ENCODE data around the gene AGMO.
A peak's percentile ranks its signal among the peaks of the same experiment; 100 is the strongest.
"Not testable (repeated sequence)": the region's sequence is repeated elsewhere in the genome, so short reads cannot be mapped to it uniquely, and the experiment has no call there.

Gene AGMO

DNA sequence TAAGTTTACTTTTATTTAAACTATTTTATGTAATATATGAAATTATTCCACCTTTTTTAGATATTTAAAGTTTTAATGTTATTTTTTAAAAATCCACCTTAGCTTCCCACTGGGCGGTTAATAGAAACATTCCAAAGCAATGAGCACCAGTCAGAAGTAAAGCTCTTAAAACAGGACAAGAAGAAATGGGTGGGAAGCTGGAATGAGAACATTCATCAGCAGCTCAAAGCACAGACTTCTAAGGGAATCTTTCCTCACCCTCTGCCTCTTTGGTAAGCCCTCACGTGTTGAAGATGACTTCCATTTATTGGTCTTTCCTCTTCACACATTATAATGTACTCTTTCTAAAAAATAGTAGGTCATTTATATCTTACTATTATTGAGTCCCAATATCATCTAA, 3.1 kb downstream of the AGMO start:
- no peak for DNase-seq

DNA sequence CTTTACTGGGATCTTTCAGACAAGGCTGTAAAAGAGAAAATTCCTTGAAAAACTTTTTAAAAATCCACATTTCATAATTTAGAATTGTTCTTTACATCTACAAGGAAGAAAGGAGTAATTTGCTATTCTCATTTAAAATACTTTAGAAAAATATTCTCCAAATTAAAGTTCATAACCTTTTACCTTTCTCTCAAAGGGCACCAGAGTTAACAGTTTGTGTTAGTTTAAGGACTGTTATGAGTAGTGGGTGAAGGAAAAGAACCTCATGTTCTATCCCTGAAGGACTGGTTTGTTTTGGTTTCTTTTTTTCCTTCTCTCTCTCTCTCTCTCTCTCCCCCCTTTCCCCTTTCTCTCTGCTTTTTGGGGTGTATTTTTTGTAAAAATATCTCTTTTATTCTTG, 4.1 kb downstream of the AGMO start:
- DNase-seq = peak in 1 of 2 experiments; percentile 24

GRCh38 chr7:15557186-15557585, 4.6 kb downstream of the AGMO start:
- peak; percentile 21 to 71 for DNase-seq

GRCh38 chr7:15556339-15557105, 5.3 kb downstream of the AGMO start:
- DNase-seq = peak in 1 of 2 experiments; percentile 60

DNA sequence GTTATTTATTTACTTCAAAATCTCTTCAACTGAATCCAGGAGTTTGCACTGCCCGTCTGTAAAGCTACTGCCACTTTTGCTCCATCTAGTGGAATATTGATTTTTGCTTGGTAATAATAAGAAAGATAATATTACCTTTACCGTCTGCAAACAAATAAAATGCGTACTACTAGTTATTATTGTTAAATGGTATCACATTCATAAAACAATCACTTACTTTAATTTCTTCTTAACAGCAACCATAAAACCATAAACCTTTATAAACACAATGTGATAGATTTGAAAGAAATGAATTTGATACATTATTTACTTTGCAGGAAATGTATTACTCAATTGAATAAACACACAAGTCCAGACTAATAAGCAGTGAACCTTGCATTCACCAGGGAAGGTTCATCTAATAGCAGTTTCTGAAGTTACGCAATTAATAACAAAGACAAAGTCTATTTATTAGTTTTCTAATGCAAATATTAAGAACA, 6.4 kb downstream of the AGMO start:
- DNase-seq = peak; percentile 57 to 81

- peak in 1 of 2 experiments; percentile 31 for DNase-seq
Measured at GRCh38 chr7:15554744-15555143, 7.1 kb downstream of the AGMO start.

- DNase-seq = no peak
Measured at GRCh38 chr7:15554081-15554480, 7.7 kb downstream of the AGMO start.

- not testable (repeated sequence) for DNase-seq
Measured at GRCh38 chr7:15547320-15547719, 14.5 kb downstream of the AGMO start.

DNA sequence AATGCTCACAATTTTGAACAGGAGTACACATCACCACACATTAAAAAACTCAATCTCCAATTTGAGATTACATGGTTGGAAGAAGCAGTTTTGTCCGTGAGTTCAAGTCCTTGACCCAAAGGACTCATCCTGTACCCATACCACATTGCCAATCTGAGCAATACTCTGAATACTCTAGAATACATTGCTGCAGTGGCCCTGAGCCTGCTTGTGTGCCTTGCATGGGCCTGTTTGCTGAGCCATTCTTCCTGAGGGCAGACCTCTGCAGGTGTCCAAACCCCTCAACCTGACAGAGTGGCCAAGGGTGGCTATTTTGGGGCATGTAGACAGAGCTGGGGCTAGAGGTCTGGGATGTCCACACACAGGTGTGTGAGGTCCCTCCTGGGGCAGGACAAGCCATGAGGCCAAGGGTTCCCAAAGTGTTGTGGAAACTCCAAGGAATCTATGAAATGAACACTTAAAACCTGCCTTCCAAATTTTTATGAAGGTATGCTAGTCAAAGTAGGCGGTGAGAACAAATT, 15.5 kb downstream of the AGMO start:
- DNase-seq = no peak

DNA sequence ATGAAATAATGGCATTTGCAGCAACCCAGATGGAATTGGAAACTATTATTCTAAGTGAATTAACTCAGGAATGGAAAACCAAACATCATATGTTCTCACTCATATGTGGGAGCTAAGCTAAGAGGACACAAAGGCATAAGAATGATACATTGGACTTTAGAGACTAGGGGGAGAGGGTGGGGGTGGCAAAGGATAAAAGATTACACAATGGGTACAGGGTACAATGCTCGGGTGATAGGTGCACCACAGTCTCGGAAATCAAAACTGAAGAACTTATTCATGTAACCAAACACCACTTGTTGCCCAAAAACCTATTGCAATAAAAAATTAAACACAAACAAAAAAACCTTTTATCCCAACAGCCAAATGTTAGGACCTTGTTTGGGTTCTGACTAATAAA, 17.8 kb downstream of the AGMO start:
- no peak for DNase-seq

GRCh38 chr7:15543256-15543655, 18.6 kb downstream of the AGMO start:
- no peak for DNase-seq

GRCh38 chr7:15527648-15528047, 34.2 kb downstream of the AGMO start:
- DNase-seq = no peak

DNA sequence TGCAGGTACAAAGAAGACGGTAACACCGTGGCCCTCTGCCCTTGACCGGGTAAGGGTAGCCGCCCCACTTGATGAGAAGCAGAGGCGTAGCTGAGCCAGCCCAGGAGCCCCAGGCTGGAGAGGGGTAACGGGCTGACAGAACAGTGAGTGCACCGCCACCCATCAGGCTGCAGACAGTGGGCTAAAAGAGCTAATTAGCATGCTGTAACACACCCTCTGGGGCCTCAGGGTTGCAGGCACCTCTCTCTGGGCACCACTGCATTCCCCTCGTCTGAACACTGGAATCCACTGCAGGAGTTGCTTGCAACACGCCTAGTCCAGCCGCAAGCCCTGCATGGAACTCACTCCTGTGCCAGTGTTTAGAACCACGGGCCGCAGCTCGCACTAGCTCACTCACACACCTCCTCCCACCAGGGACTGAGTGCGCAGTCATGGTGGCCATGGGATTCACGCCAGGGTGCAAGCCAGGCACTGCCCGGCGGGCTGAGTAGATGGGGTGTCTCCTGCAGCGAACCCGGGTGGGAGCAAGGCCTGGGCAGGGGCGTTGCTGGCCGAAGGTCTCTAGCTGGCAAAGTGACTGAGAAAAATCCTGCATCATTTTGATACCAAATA, 36.1 kb downstream of the AGMO start:
- DNase-seq = no peak

GRCh38 chr7:15524077-15524476, 37.7 kb downstream of the AGMO start:
- DNase-seq = no peak

- not testable (repeated sequence) for DNase-seq
Measured at GRCh38 chr7:15517865-15518264, 44.0 kb downstream of the AGMO start.

GRCh38 chr7:15515252-15515651, 46.6 kb downstream of the AGMO start:
- DNase-seq = no peak

GRCh38 chr7:15508258-15508657, 53.6 kb downstream of the AGMO start:
- no peak for DNase-seq

DNA sequence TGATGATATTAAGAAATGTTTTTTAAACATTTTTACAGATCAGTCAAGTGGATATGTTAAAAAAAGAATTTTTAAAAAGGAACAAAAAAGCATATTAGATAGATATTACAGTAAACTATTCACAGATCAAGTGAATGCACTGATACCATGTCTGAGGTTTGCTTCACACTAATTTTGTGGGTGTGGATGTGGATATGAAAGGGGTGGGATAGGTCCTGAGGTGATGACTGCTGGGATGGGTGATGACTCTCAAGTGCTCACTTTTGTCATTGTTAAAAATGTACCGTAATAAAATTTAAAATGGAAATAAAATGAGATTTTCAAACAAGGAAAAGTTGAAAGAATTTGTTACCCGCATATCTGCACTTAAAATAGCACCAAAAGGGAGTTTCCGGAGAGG, 54.1 kb downstream of the AGMO start:
- no peak for DNase-seq

- no peak for DNase-seq
Measured at GRCh38 chr7:15507171-15507570, 54.6 kb downstream of the AGMO start.

- DNase-seq = no peak
Measured at GRCh38 chr7:15505761-15506160, 56.1 kb downstream of the AGMO start.

DNA sequence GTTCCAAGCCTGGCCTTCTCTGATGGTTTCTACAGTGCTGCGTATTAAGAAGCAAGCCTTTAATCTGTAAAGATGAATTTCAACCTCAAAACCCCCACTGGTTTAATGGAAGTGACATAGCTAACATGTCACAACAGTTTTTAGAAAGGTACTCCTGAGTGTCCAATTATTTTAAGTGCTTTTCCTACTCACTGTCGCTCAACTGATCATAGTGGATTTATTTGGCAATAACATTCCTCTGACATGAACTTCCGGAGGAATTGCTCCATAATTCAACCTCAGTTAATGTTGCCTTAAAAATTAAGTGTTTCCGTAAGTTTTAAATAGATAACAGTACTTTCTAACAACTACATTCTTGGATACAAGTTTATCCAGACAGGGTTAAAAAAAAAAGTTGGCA, 57.5 kb downstream of the AGMO start:
- no peak for DNase-seq

DNA sequence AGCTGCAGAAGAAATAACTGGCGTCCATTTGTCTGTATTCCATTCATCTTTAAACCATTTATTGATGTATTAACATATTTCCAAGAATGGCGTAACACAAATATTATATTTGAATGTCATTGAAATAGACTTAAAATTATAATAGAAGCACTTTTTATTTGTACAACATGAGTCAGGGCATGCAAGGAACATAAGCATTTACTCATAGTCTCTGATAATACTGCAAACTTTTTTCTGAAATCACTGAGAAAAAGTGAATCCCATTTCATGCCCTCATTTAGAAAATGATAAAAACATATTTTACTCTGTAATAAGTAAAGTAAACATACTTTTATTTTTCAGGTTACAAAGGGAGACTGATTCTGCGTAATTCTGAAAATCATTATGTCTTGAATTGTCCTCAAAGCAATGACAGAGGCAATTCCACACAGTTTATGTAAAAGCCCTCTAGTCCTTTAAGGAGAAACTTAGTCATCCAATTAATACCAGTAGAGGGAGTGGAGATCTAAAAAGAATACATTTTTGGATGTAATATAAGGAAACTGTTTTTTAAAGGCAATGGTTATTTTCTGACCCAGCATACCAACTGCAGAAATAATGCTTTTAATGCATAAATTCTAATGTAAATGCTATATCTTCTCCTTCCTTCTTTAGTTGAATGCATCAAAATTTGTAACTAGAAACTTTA, 58.1 kb downstream of the AGMO start:
- no peak for DNase-seq

DNA sequence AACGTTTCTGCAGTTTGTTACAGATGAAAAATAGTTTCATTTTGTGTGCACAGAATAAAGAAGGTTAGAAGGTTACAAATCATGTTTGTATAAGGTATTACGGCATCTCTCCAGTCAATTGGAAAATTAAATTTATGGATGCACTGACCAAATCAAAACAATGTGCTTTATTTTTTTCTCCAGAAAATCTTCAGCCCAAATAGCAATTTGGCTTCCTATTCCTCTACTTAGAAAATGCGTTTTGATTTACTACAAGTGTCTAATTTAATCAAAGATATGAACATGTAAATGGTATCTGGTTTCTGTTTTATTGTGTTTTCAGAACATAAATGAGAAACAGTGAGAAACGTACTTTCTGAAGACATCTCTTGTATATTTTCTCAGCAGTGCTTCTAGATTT, 63.4 kb downstream of the AGMO start:
- DNase-seq = no peak

DNA sequence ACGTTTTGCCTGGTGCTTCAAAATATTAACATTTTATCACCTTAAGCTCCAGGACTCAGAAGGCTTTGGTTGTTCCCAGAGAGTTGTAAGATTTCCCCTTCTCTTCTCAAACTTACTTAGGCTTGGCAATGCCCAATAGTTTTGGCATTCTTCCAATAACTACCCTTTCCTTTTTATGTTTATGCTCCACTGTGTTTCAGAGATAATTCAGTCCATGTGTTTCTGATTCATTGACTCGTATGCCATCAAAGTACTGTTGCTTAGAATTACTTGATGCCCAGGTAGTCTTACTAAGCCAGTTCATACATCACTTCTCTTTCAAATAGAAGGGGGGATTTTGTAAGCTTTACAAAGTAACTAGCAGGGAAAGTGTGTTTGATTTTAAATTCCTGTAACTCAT, 66.6 kb downstream of the AGMO start:
- DNase-seq = peak in 1 of 2 experiments; percentile 20

All from NCI-H2081 (cell line).